ENCODE data around the gene C19orf73. TPM values are rescaled to one million over a fixed set of nuclear protein-coding genes. Genes with fewer than 3 reads are reported as not detected.
A peak's percentile ranks its signal among the peaks of the same experiment; 100 is the strongest.

The C19orf73 gene
- total RNA-seq, 3 donors from 2014 or later: 1.8 to 3.2 (median 2.1) TPM

DNA sequence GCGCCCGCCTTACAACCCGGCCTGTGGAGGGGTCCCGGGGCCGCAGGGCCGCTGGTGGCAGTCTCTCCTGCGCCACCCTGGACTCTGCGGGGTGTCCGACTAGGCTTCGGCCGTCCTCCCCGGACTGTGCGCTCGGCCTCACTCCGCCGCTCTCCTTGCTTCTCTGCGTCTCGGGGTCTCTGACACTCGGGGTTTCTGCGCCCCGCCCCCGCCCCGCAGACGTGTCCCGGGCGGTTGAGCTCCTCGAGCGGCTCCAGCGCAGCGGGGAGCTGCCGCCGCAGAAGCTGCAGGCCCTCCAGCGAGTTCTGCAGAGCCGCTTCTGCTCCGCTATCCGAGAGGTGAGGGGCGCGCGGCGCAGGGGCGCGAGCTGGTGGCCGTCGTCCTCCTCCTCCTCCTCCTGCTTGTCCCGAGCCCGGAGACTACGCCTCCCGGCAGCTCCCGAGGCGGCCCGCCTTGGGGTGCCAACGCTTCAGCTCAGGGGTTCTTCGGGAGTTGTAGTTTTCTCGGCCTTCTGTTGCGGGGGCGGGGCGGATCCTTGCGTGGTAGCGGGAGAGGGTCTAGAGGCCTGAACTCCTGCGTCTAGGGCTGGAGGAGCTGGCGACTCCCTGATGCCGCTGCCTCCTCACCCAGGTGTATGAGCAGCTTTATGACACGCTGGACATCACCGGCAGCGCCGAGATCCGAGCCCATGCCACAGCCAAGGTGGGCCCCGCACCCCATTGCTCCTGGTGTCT, 4.1 kb downstream of the C19orf73 start:
- DNase-seq: peak; percentile 72 to 80 (median 77)
- no peak for ATAC-seq
- TF ChIP-seq, protein P1, sequence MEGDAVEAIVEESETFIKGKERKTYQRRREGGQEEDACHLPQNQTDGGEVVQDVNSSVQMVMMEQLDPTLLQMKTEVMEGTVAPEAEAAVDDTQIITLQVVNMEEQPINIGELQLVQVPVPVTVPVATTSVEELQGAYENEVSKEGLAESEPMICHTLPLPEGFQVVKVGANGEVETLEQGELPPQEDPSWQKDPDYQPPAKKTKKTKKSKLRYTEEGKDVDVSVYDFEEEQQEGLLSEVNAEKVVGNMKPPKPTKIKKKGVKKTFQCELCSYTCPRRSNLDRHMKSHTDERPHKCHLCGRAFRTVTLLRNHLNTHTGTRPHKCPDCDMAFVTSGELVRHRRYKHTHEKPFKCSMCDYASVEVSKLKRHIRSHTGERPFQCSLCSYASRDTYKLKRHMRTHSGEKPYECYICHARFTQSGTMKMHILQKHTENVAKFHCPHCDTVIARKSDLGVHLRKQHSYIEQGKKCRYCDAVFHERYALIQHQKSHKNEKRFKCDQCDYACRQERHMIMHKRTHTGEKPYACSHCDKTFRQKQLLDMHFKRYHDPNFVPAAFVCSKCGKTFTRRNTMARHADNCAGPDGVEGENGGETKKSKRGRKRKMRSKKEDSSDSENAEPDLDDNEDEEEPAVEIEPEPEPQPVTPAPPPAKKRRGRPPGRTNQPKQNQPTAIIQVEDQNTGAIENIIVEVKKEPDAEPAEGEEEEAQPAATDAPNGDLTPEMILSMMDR (IDR thresholded peaks at IDR 0.05): no peak
- Histone ChIP-seq H3K4me3 (peak overlapping the region; percentile 57), H3K9me3 (no peaks in the 10 kb centered on the region), H3K36me3 (ENCODE audit: low read depth) (no peaks in the 10 kb centered on the region), H3K4me1 (ENCODE audit: low read depth) (peaks cover 28% of the 10 kb centered on the region)
- intact Hi-C loops (cut with DNase I, micrococcal nuclease): no loop called here

DNA sequence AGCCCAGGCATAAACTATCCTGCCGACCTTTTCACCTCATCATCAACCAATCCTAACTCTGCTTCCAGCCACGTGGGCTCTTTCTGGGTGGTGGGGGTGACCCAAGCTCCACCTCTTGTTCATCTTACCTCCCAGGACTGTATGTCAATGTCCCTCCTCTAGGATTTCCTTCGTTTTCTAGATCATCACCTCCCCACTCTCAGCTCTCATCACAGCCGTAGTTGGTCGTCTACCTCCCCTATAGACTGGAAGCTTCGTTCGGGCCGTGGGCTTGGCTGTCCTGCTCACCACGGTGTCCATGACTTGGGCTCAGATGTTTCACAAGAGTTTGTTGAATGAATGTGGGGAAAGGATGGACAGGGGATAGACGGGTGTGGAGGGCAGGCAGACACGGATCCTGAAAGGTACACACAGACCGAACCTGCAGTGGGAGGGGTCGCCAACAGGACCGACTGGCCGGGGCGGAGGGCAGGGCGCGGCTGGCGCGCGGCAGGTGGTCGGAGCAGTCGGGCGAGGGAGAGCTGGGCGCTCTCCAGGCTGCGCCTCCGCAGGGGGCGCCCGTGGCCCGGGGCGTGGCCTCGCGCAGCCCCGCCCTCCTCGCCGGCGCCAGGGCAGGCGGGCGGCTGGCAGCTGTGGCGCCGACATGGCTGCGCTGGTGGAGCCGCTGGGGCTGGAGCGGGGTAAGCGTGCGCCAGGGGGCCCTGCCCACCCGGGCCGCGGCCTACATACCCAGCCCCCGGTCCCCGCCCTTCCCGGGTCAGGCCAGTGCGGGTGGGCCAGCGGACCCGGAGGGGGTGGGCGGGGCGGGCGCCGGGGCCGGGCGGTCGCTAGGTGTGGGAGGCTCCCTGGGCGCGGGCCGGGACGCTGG, 4.9 kb downstream of the C19orf73 start, which contains the start of gene LIN7B:
TSS of gene LIN7B (plus strand) at position 609 of the 868 bp plus-strand sequence. CDS start at position 644, 35 bp downstream.
- H3K36me3 ChIP-seq (ENCODE audit: low read depth): no peaks in the 10 kb centered on the region
- ATAC-seq (peak; percentile 75), DNase-seq (peak; percentile 75 to 86 (median 75))
- H3K9me3 ChIP-seq: no peaks in the 10 kb centered on the region
- TF ChIP-seq, protein P1 (IDR thresholded peaks at IDR 0.05): peak; percentile 68
- intact Hi-C loops (cut with DNase I, micrococcal nuclease): no loop called here
- peaks cover 21% of the 10 kb centered on the region for H3K4me1 ChIP-seq (ENCODE audit: low read depth)
- H3K4me3 ChIP-seq: peak within 1 kb of the TSS; percentile 57

DNA sequence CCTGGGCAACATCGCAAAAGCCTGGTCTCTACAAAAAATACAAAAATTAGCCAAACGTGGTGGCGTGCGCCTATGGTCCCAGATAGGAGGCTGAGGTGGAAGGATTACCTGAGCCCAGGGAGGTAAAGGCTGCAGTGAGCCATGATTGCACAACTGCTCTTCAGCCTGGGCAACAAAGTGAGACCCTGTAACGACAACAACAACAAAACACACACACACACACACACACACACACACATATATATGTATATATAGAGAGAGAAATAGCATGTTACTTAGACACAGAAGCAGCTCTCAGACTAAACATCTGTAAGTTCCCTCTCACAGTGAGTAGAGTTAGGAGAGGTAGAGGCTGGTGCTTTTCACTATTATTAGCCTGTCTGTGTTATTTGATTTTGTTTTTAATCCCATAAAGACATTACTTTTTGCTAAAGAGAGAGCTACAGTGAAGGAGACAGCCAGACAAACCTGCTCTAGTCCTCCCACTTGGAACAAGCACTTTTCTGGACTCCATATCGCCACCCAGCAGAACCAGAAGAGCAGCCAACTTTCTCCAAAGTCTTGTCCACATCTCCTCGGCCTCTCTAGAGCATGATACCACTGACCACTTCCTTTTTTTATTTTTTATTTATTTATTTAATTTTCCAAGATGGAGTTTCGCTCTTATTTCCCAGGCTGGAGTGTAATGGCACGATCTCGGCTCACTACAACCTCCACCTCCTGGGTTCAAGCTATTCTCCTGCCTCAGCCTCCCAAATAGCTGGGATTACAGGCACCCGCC, 7.5 kb downstream of the C19orf73 start:
- intact Hi-C loops (cut with DNase I, micrococcal nuclease): no loop called here
- Histone ChIP-seq H3K9me3 (no peaks in the 10 kb centered on the region), H3K4me1 (ENCODE audit: low read depth) (peaks cover 7% of the 10 kb centered on the region), H3K36me3 (ENCODE audit: low read depth) (no peaks in the 10 kb centered on the region), H3K4me3 (no peak overlapping the region)
- ATAC-seq: no peak
- TF ChIP-seq, protein P1 (IDR thresholded peaks at IDR 0.05): no peak
- DNase-seq: no peak

DNA sequence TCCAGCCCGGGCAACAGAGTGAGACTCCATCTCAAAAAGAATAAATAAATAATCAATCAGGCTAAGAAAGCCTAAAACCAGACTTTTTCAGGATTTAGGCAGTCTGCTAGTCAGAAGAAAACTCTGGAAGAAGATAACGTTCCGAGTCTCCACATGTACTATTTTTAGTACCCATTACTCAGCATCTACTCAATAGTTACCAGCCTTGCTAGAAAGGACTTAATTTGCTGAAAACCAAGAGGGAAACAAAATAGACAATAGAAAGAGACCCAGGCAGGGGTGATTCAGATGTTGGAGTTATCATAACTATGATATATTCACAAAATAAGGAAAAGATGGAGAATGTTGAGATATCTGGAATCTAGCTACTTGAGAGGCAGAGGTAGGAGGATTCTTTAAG, 8.4 kb downstream of the C19orf73 start:
- Histone ChIP-seq H3K9me3 (no peaks in the 10 kb centered on the region), H3K4me1 (ENCODE audit: low read depth) (peaks cover 4% of the 10 kb centered on the region), H3K4me3 (no peak overlapping the region), H3K36me3 (ENCODE audit: low read depth) (no peaks in the 10 kb centered on the region)
- TF ChIP-seq, protein P1 (IDR thresholded peaks at IDR 0.05): no peak
- ATAC-seq (no peak), DNase-seq (no peak)
- intact Hi-C loops (cut with DNase I, micrococcal nuclease): no loop called here

DNA sequence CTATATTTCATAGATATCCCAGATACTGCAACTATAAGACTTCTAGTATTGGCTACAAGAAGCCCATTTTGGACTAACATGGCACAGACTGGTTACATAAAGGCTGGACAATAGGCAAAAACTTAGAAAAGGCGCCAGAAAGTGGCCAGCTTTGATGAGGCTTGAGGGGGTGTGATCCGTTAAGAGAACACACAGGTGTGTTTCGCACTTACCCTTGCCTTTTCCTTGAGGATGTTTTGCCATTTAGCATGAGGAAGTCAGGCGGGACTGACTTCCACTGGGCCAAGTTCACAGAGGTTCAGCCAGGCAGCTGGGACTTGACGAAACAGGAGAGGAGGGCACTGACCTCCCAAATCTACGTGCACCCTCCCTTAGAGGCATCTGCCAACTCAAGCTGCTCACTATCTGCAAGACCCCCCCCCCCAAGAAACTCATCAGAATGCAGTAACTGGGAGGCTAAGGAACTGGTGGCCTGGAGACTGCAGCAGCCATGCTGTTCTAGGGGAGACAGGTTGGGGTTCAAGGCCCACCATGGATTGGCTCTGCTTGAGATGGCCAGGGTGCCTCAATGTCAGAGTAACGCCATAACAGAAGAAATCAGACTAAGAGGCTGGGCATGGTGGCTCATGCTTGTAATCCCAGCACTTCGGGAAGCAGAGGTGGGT, 9.2 kb downstream of the C19orf73 start:
- intact Hi-C loops (cut with DNase I, micrococcal nuclease): no loop called here
- no peak for DNase-seq
- TF ChIP-seq, protein P1 (IDR thresholded peaks at IDR 0.05): no peak
- no peak for ATAC-seq
- H3K4me3 ChIP-seq: no peak overlapping the region
- no peaks in the 10 kb centered on the region for H3K36me3 ChIP-seq (ENCODE audit: low read depth)
- peaks cover 4% of the 10 kb centered on the region for H3K4me1 ChIP-seq (ENCODE audit: low read depth)
- H3K9me3 ChIP-seq: no peaks in the 10 kb centered on the region

All from mucosa of descending colon (tissue), 3 donors.